Activated T-helper 1 cell treated with anti-CD3 and anti-CD28 coated beads, Interleukin-12 subunit alpha, Interleukin-12 subunit beta, Interleukin-2, Interleukin-4 antibody, amounts not matched to agents 30 ng/mL and 10 ng/mL and 1 ng/mL, durations not matched to agents 14 hours and 24 hours and 36 hours (primary cell): ENCODE measurements around the gene CTU2. TPM values are rescaled to one million over a fixed set of nuclear protein-coding genes. Genes with fewer than 3 reads are reported as not detected.

Source experiments
- DNase-seq: peaks from one replicate; pipeline ENCODE4 v3.0.0; 2021; ENCODE audit warnings: low spot score
- H3K27ac Mint-ChIP-seq: one replicate; pipeline ENCODE4 v1.8.0; 2021; ENCODE audit warnings: mild to moderate bottlenecking, mixed read lengths
- H3K27me3 Mint-ChIP-seq: one replicate; pipeline ENCODE4 v1.8.0; 2022; ENCODE audit warnings: mild to moderate bottlenecking, moderate library complexity, mixed read lengths; ENCODE audit not compliant: insufficient read depth
- H3K36me3 Mint-ChIP-seq: one replicate; pipeline ENCODE4 v1.8.0; 2021; ENCODE audit warnings: low read depth, mixed read lengths
- H3K4me1 Mint-ChIP-seq: one replicate; pipeline ENCODE4 v1.8.0; 2021; ENCODE audit warnings: low read depth, mixed read lengths
- H3K4me3 Mint-ChIP-seq: one replicate; pipeline ENCODE4 v1.8.0; 2021; ENCODE audit warnings: mild to moderate bottlenecking, moderate library complexity, mixed read lengths
- H3K9me3 Mint-ChIP-seq: one replicate; pipeline ENCODE4 v1.8.0; 2021; ENCODE audit warnings: mixed read lengths
- intact Hi-C: fragments of 100-400 bp; cut with micrococcal nuclease; formaldehyde crosslinking; loops from one replicate; pipeline ENCODE4 v1.15.1; 2024
- total RNA-seq: library from RNA; stranded (reverse); gene quantifications from 2 replicates; pipeline ENCODE4 v1.2.3, GENCODE V29; 2022

Gene CTU2
- total RNA-seq, 1 donor from 2014 or later = 74.7 TPM

DNA sequence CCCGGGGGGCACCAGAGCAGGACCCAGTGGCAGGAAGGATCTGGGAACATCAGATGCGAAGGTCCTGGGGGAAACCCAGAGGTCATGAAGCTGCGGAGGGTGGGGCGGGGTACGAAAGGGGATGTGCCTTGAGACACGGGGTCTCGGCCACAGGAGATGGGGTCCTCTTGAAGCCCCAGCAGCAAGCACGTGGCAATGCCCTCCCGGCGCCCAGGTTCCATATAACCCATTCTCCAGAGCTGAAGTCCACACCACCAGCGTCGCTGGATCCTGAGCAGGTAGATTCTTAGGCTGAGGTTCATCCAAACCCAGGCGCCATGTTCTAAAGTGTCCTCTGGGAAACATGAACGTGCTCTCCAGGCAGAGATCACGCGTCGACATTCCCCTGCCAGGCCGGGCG, 57.8 kb downstream of the CTU2 start:
- Mint-ChIP-seq H3K27me3 (no peaks in the 10 kb centered on the region), H3K27ac (no peak overlapping the region), H3K4me1 (peaks cover 20% of the 10 kb centered on the region), H3K9me3 (no peaks in the 10 kb centered on the region), H3K4me3 (no peak overlapping the region), H3K36me3 (peaks cover 4% of the 10 kb centered on the region)
- DNase-seq = no peak
- intact Hi-C loops = no loop called here

DNA sequence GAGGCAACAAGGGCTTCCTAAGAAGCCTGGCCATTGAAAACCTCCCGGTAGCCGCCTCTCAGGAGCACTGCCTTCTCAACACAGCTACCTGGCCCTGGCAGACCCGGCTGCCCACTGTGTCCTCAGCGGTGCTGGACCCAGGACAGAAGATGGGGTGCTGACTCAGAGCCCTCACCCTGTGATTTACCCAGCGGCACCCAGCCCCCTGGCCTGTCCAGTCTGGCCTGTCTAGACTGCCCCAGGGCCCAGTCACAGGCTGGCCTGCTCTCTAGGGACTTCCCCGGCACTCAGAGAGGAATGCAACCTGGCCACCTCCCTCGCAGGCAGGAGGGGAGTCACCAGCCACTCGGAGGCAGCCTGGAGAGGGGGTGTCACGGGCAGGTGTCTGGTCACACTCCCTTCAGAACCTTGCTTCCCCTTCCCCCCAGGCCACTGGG, 58.6 kb downstream of the CTU2 start:
- Mint-ChIP-seq H3K4me1 (peaks cover 15% of the 10 kb centered on the region), H3K4me3 (no peak overlapping the region), H3K27me3 (no peaks in the 10 kb centered on the region), H3K27ac (no peak overlapping the region), H3K36me3 (peaks cover 4% of the 10 kb centered on the region), H3K9me3 (no peaks in the 10 kb centered on the region)
- DNase-seq = no peak
- intact Hi-C loops = no loop called here

Other genes with a start within 250 kb of the CTU2 start
- gene ZC3H18, start 136.1 kb upstream of the CTU2 start, total RNA-seq = 115 and 116 TPM in 2 replicates
- not detected in 2 replicates for gene IL17C, start 67.9 kb upstream of the CTU2 start, total RNA-seq
- 218 and 219 TPM in 2 replicates for gene CYBA, start 55.5 kb upstream of the CTU2 start, total RNA-seq
- gene MVD, start 43.4 kb upstream of the CTU2 start, total RNA-seq = 88.8 and 90.0 TPM in 2 replicates
- 1.8 and 2.4 TPM in 2 replicates for gene SNAI3, start 20.0 kb upstream of the CTU2 start, total RNA-seq
- 42.4 and 45.0 TPM in 2 replicates for gene RNF166, start 95 bp upstream of the CTU2 start, total RNA-seq
- gene PIEZO1, start 78.7 kb downstream of the CTU2 start, total RNA-seq = 214 and 217 TPM in 2 replicates
- 95.4 and 97.3 TPM in 2 replicates for gene CDT1, start 97.3 kb downstream of the CTU2 start, total RNA-seq
- gene APRT, start 105.4 kb downstream of the CTU2 start, total RNA-seq = 301 and 303 TPM in 2 replicates
- 21.9 and 23.8 TPM in 2 replicates for gene GALNS, start 150.4 kb downstream of the CTU2 start, total RNA-seq
- 63.1 and 65.4 TPM in 2 replicates for gene TRAPPC2L, start 150.6 kb downstream of the CTU2 start, total RNA-seq
- not detected in 2 replicates for gene PABPN1L, start 160.2 kb downstream of the CTU2 start, total RNA-seq